ENCODE data around the gene MAP1A. TPM values are rescaled to one million over a fixed set of nuclear protein-coding genes. Genes with fewer than 3 reads are reported as not detected.

MAP1A gene
- total RNA-seq, 1 experiment from 2014 or later, result 2.5 TPM

- Histone ChIP-seq H3K79me2 (ENCODE audit: insufficient read depth, low read length) (no peaks in the 10 kb centered on the region; the same call in 1 of the 2 replicates), H3K27me3 (ENCODE audit: insufficient read depth, low read length) (no peaks in the 10 kb centered on the region), H2BK20ac (ENCODE audit: low read depth, low read length, poor library complexity, severe bottlenecking) (no peak overlapping the region), H2BK5ac (ENCODE audit: insufficient read length, low read length) (no peak overlapping the region), H3K4me2 (ENCODE audit: insufficient read depth, insufficient read length, low read length) (peak overlapping the region; percentile 76), H3K14ac (ENCODE audit: insufficient read depth, low read length) (no peak overlapping the region), H3K4ac (ENCODE audit: low read depth, low read length) (no peak overlapping the region), H3K23me2 (ENCODE audit: insufficient read length, low read depth, low read length, poor library complexity, severe bottlenecking) (peaks cover 5% of the 10 kb centered on the region), H4K91ac (ENCODE audit: insufficient read length, low read depth, low read length) (no peak overlapping the region), H4K5ac (ENCODE audit: insufficient read length, low read depth, low read length) (no peak overlapping the region), H3K27ac (ENCODE audit: insufficient read length, low read depth, low read length) (peak overlapping the region; percentile 58), H2BK15ac (ENCODE audit: low read depth, low read length) (no peak overlapping the region), H4K8ac (replicated peaks; ENCODE audit: insufficient read length, low read depth, low read length) (no peak overlapping the region), H2BK120ac (ENCODE audit: low read depth, low read length, poor library complexity, severe bottlenecking) (no peak overlapping the region), H3K9ac (ENCODE audit: extremely low read depth, insufficient read length, low read length) (peak overlapping the region; percentile 78), H3K79me1 (ENCODE audit: insufficient read depth, low read depth, low read length, poor library complexity, severe bottlenecking) (no peaks in the 10 kb centered on the region), H3K9me3 (ENCODE audit: control insufficient read depth, low read depth, low read length) (no peaks in the 10 kb centered on the region), H3K23ac (ENCODE audit: insufficient read length, low read depth, low read length) (no peak overlapping the region), H2BK12ac (ENCODE audit: insufficient read length, low read depth, low read length) (no peak overlapping the region), H2AK5ac (ENCODE audit: insufficient read length, low read length) (no peak overlapping the region), H4K20me1 (ENCODE audit: control insufficient read depth, insufficient read depth, insufficient read length) (no peaks in the 10 kb centered on the region), H3K18ac (ENCODE audit: insufficient read length, low read depth, low read length) (no peak overlapping the region), H2AFZ (ENCODE audit: low read length) (no peak overlapping the region), H3T11ph (ENCODE audit: low read length) (no peak overlapping the region), H3K56ac (ENCODE audit: insufficient read length, low read depth, low read length) (no peak overlapping the region), H3K4me1 (ENCODE audit: insufficient read depth, low read length) (peaks cover 8% of the 10 kb centered on the region; the same call in 1 of the 2 replicates)
- H3K27ac Mint-ChIP-seq, result peak overlapping the region; percentile 99 to 100 (median 100)
- peak; percentile 47 for DNase-seq
- H3K4me3 Mint-ChIP-seq, result peak overlapping the region; percentile 98 to 99
- peaks cover 24 to 28% of the 10 kb centered on the region in 2 experiments for H3K4me1 Mint-ChIP-seq
- no peak for TF ChIP-seq CTCF (conservative IDR thresholded peaks at IDR 0.05)
- H3K27me3 Mint-ChIP-seq (ENCODE audit: low read depth), result no peaks in the 10 kb centered on the region
- no peaks in the 10 kb centered on the region for H3K9me3 Mint-ChIP-seq
- H3K36me3 Mint-ChIP-seq (ENCODE audit: insufficient read depth in 1 of 3, low read depth in 3 of 3), result peaks cover 32 to 47% (median 44%) of the 10 kb centered on the region in 3 experiments
- WGBS (ENCODE audit: extremely low coverage, insufficient read length, low lambda C conversion rate), result no CpG with 5 or more reads among the region's 7 CpGs
Measured at GRCh38 chr15:43492266-43492665, 25.1 kb upstream of the MAP1A start.
